WI38 (cell line): ENCODE results near the gene FBXL7.

Experiments
- H3K4me3 ChIP-seq: 2 replicates; pipeline ENCODE4 v1.5.1; 2011; ENCODE audit warnings: low read depth, mild to moderate bottlenecking, control low read depth, low read length
- TF ChIP-seq, protein P1 (sequence below): IDR thresholded peaks from 2 replicates; pipeline ENCODE4 v1.5.1; 2012; ENCODE audit warnings: low read depth, mild to moderate bottlenecking, control low read depth, low read length

FBXL7 gene

GRCh38 chr5:15787681-15788080, 287.7 kb downstream of the FBXL7 start:
- H3K4me3 ChIP-seq: no peak overlapping the region
- TF ChIP-seq, protein P1, sequence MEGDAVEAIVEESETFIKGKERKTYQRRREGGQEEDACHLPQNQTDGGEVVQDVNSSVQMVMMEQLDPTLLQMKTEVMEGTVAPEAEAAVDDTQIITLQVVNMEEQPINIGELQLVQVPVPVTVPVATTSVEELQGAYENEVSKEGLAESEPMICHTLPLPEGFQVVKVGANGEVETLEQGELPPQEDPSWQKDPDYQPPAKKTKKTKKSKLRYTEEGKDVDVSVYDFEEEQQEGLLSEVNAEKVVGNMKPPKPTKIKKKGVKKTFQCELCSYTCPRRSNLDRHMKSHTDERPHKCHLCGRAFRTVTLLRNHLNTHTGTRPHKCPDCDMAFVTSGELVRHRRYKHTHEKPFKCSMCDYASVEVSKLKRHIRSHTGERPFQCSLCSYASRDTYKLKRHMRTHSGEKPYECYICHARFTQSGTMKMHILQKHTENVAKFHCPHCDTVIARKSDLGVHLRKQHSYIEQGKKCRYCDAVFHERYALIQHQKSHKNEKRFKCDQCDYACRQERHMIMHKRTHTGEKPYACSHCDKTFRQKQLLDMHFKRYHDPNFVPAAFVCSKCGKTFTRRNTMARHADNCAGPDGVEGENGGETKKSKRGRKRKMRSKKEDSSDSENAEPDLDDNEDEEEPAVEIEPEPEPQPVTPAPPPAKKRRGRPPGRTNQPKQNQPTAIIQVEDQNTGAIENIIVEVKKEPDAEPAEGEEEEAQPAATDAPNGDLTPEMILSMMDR: no peak

- TF ChIP-seq, protein P1: no peak
- H3K4me3 ChIP-seq: no peak overlapping the region
These were observed 289.7 kb downstream of the FBXL7 start for GRCh38 chr5:15789642-15790041.

- no peak overlapping the region for H3K4me3 ChIP-seq
- TF ChIP-seq, protein P1: no peak
These were observed 290.6 kb downstream of the FBXL7 start for GRCh38 chr5:15790446-15791018.

- TF ChIP-seq, protein P1: no peak
- no peak overlapping the region for H3K4me3 ChIP-seq
These were observed 291.3 kb downstream of the FBXL7 start for GRCh38 chr5:15791274-15791673.

DNA sequence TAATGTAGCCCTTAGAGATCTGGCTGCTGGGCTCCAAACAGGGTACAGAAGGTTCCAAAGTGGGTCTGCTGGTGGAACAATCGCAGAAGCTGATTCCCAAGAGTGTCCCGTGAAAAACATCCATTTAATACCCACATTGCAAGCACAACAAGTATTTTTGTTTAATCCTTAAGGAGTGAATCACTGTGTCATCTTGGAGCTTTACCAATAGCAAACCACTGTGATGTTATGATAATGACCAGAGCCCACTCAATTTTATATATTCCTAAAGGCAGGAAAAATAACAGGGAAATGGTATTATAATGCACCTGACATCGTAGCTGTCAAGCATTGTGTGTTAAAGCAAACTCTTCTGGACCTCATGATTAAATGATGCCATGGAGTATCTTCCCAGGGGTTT, 291.9 kb downstream of the FBXL7 start:
- TF ChIP-seq, protein P1: no peak
- H3K4me3 ChIP-seq: no peak overlapping the region

- TF ChIP-seq, protein P1: no peak
- no peak overlapping the region for H3K4me3 ChIP-seq
These were observed 294.3 kb downstream of the FBXL7 start for GRCh38 chr5:15794052-15794985.

DNA sequence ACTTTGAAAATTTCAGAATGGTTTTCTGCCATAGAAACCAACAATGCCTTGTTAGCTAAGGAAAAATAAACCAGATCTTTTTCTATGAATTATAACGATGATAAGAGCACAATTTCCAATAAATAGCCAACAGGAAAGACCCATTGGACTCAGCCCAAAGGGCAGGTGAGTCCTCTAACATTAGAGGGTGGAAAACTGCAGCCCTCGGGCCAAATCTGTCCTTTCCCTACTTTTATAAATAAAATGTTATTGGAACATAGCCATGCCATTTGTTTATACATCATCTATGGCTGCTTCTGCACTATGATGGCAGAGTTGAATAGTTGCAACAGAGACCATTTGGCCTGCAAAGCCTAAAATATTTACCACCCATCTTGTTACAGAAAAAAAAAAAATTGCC, 296.1 kb downstream of the FBXL7 start:
- no peak overlapping the region for H3K4me3 ChIP-seq
- TF ChIP-seq, protein P1: no peak
